Left lung (tissue), 10 donors: Measurements from ENCODE around the gene FBLN5. TPM values are rescaled to one million over a fixed set of nuclear protein-coding genes. Genes with fewer than 3 reads are reported as not detected.

Source experiments
- ATAC-seq: fragments of 200-7000 bp; cut with Tn5 transposase; one replicate; pipeline ENCODE4 v1.9.1; 2020; ENCODE audit warnings: moderate library complexity
- DNase-seq, 4 donors: peaks; one replicate each; pipeline ENCODE4 v3.0.0-alpha.2; 2013 to 2020
- H3K27ac ChIP-seq, 2 donors: fragments of 200-600 bp; sonication (generic) in 1 of 2; one replicate each; pipeline versions ENCODE4 v1.5.0 to v1.8.0; 2020 to 2021
- H3K27me3 ChIP-seq, 2 donors: fragments of 200-600 bp; sonication (generic) in 1 of 2; one replicate each; pipeline versions ENCODE4 v1.5.0 to v1.8.0; 2020 to 2021
- H3K36me3 ChIP-seq, 2 donors: fragments of 200-600 bp; sonication (generic) in 1 of 2; one replicate each; pipeline versions ENCODE4 v1.5.0 to v1.8.0; 2020 to 2021
- H3K4me1 ChIP-seq, 2 donors: fragments of 200-600 bp; one replicate each; pipeline ENCODE4 v1.8.0; 2021
- H3K4me3 ChIP-seq, 2 donors: fragments of 200-600 bp; sonication (generic) in 1 of 2; one replicate each; pipeline versions ENCODE4 v1.5.0 to v1.8.0; 2020 to 2021; ENCODE audit warnings: mild to moderate bottlenecking in 1 of 2
- H3K9me3 ChIP-seq, 2 donors: fragments of 200-600 bp; sonication (generic) in 1 of 2; one replicate each; pipeline versions ENCODE4 v1.5.0 to v1.8.0; 2020 to 2021
- intact Hi-C, 2 donors: fragments of 100-400 bp; cut with DNase I; formaldehyde crosslinking; loops; one replicate each; pipeline versions ENCODE4 v1.11.2 to v1.14.2; 2022
- polyA plus RNA-seq, 6 donors: library from polyadenylated mRNA; unstranded; fragments of 120-200 nt; gene quantifications; one replicate each; pipeline ENCODE4 v1.2.1, GENCODE V29; 2013; ENCODE audit not compliant: insufficient read length in 6 of 6
- total RNA-seq, 2 donors: library from RNA; stranded (reverse); fragmentation: NEBNext Ultra II Directional; extraction: Animal tissue kit (Norgen Biotek cat#: 25700); gene quantifications; one replicate each; pipeline ENCODE4 v1.2.1, GENCODE V29; 2021
- TF ChIP-seq, protein P1 (sequence below), 2 donors: fragments of 200-600 bp; sonication (generic) in 1 of 2; IDR thresholded peaks; one replicate each; pipeline versions ENCODE4 v1.5.0 to v1.8.0; 2021; ENCODE audit warnings: antibody characterized with exemption in 2 of 2
- donor health status: DM: no; HTN: yes; CAD: no.
- donor health status: DM: no; HTN: no; CAD: no.

Gene FBLN5
- total and polyA plus RNA-seq, 8 donors: 61.6 to 125 (median 87.8) TPM

DNA sequence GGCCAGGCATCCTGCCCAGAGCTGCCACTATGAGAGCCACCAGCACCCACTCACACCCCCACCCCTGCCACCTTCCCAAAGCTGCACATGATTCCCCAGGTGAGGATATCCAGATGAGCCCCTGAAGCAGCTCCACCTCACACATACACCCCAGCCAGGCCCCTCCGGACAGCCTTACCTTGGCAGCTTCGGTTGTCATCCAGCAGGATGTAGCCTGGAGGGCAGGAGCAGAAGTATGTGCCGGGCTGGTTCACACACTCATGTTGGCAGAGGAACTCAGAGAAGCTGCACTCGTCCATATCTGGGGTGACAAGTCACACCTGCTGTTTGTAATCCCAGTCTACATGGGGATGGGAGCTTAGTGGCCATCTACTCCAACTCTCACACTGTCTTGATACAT lies 64.7 kb downstream of the FBLN5 start:
- ATAC-seq (no peak), DNase-seq (no peak)
- Histone ChIP-seq H3K27me3 (no peaks in the 10 kb centered on the region), H3K9me3 (no peaks in the 10 kb centered on the region), H3K36me3 (peaks cover 0 to 5% of the 10 kb centered on the region in 2 donors), H3K27ac (no peak overlapping the region), H3K4me3 (no peak overlapping the region), H3K4me1 (no peaks in the 10 kb centered on the region)
- TF ChIP-seq, protein P1, sequence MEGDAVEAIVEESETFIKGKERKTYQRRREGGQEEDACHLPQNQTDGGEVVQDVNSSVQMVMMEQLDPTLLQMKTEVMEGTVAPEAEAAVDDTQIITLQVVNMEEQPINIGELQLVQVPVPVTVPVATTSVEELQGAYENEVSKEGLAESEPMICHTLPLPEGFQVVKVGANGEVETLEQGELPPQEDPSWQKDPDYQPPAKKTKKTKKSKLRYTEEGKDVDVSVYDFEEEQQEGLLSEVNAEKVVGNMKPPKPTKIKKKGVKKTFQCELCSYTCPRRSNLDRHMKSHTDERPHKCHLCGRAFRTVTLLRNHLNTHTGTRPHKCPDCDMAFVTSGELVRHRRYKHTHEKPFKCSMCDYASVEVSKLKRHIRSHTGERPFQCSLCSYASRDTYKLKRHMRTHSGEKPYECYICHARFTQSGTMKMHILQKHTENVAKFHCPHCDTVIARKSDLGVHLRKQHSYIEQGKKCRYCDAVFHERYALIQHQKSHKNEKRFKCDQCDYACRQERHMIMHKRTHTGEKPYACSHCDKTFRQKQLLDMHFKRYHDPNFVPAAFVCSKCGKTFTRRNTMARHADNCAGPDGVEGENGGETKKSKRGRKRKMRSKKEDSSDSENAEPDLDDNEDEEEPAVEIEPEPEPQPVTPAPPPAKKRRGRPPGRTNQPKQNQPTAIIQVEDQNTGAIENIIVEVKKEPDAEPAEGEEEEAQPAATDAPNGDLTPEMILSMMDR (IDR thresholded peaks at IDR 0.05): no peak
- intact Hi-C loops: no loop called here

DNA sequence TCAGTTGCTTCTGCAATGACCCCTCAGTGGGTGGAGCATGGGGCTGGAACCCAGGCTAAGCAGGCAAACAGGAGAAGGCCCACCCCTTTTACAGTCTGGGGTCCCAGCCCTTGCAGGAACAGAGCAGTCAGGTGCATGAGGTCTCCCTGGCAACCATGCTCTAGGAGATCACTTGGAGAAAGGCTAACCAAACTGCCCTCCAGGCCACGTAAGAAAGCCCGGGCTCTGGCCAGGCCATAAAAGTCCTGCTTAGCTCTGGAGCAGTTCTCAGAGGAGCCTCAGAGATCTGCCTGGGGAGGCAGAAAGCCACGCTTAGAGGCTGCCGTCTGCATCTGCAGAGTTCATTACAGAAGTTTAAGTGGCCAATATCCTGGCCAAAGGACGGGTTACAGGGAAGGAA lies 65.1 kb downstream of the FBLN5 start:
- Histone ChIP-seq H3K4me1 (no peaks in the 10 kb centered on the region), H3K4me3 (no peak overlapping the region), H3K9me3 (no peaks in the 10 kb centered on the region), H3K27me3 (no peaks in the 10 kb centered on the region), H3K27ac (no peak overlapping the region), H3K36me3 (peaks cover 0 to 5% of the 10 kb centered on the region in 2 donors)
- intact Hi-C loops: no loop called here
- ATAC-seq (no peak), DNase-seq (no peak)
- TF ChIP-seq, protein P1 (IDR thresholded peaks at IDR 0.05): no peak

DNA sequence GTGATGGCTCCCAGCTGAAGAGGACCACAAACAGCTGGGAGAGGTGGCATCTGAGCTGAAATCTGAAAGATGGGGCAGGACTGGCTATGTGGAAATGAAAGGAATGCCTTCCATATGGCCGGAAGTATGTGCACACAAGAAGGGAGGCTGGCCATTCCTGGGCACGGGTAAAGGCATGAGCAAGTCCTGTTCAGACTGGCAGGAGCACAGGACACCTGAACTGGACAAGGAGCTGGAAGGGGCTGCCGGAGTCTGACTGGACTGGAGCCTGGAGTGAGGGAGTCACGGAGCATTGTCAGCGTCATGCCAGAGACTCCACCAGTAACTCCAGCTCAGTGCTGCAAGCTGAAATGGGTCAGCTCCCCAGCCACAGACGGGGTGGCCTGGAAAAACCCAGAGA lies 68.3 kb downstream of the FBLN5 start:
- Histone ChIP-seq H3K4me3 (no peak overlapping the region), H3K27ac (no peak overlapping the region), H3K36me3 (no peaks in the 10 kb centered on the region), H3K9me3 (no peaks in the 10 kb centered on the region), H3K4me1 (peaks cover 0 to under 1% of the 10 kb centered on the region in 2 donors), H3K27me3 (no peaks in the 10 kb centered on the region)
- no peak for DNase-seq
- ATAC-seq: no peak
- intact Hi-C loops: no loop called here
- TF ChIP-seq, protein P1 (IDR thresholded peaks at IDR 0.05): no peak

DNA sequence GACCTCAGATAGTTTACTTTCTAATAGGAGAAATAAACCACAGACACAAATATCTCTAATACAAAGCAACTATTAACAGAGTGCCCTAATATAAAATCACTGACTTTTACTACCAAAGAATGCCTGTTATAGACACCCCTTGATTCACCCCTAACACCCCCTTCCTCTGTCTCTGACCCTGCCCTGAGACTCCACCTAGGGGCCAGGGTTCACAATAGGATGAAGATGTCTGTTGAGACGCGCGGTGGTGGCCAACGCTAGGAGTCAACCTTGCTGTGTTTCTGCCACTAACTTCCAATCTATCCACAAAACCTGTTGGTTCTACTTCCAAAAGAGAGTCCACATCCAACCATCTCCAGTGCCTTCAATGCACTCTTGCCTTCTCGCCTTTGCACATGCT lies 69.2 kb downstream of the FBLN5 start:
- DNase-seq: no peak
- ATAC-seq: no peak
- no peaks in the 10 kb centered on the region for H3K27me3 ChIP-seq
- H3K4me3 ChIP-seq: no peak overlapping the region
- no peaks in the 10 kb centered on the region for H3K36me3 ChIP-seq
- no peak overlapping the region for H3K27ac ChIP-seq
- intact Hi-C loops: no loop called here
- H3K4me1 ChIP-seq: peaks cover 4 to 9% of the 10 kb centered on the region in 2 donors
- TF ChIP-seq, protein P1 (IDR thresholded peaks at IDR 0.05): no peak
- no peaks in the 10 kb centered on the region for H3K9me3 ChIP-seq

DNA sequence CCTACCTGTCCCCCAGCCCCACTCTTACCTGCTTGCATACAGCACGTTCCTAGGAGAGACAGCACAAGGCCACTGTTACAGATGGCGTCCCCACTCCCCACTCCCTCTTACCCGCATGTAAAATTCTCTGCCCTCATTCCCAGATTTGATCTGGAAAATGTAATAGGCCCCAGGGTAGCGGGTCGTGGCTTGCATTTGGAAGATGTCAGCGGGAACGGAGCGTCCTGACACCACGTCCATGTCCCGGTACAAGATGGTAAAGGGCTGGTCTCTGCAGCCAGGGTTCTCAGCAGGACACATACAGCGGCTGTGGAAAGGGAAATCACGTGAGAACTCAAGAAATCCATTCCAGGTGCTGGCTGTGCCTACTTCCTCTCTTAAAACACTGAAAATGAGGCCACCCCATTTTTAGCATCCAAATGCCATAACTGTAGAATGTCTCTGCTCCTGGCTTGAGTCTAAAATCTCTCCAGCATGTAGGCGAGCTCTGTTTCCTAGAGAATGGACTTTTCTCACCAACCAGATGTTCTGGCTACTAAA lies 70.0 kb downstream of the FBLN5 start:
- Histone ChIP-seq H3K4me3 (no peak overlapping the region), H3K4me1 (peaks cover 10 to 18% of the 10 kb centered on the region in 2 donors), H3K9me3 (no peaks in the 10 kb centered on the region), H3K36me3 (no peaks in the 10 kb centered on the region), H3K27me3 (no peaks in the 10 kb centered on the region), H3K27ac (no peak overlapping the region)
- intact Hi-C loops: no loop called here
- TF ChIP-seq, protein P1 (IDR thresholded peaks at IDR 0.05): no peak
- no peak for ATAC-seq
- no peak for DNase-seq
